GM19099 (cell line): Measurements from ENCODE around the gene CD93.

ENCODE experiments used
- POLR2A ChIP-seq: IDR thresholded peaks from 3 replicates; pipeline ENCODE4 v1.6.1; 2011; ENCODE audit warnings: low read depth; ENCODE audit not compliant: insufficient read length; ENCODE audit errors: extremely low read depth

CD93 gene

GRCh38 chr20:23032750-23033078, 53.4 kb downstream of the CD93 start:
- no peak for TF ChIP-seq POLR2A

GRCh38 chr20:23032056-23032749, 53.9 kb downstream of the CD93 start:
- TF ChIP-seq POLR2A, result no peak

GRCh38 chr20:23031346-23031745, 54.8 kb downstream of the CD93 start:
- no peak for TF ChIP-seq POLR2A
